WI38 (cell line): ENCODE data around the gene FSTL4.

Experiments used
- H3K4me3 ChIP-seq: 2 replicates; pipeline ENCODE4 v1.5.1; 2011; ENCODE audit warnings: low read depth, mild to moderate bottlenecking, control low read depth, low read length
- CTCF ChIP-seq: IDR thresholded peaks from 2 replicates; pipeline ENCODE4 v1.5.1; 2012; ENCODE audit warnings: low read depth, mild to moderate bottlenecking, control low read depth, low read length

Gene FSTL4

GRCh38 chr5:133328800-133329199, 283.5 kb downstream of the FSTL4 start:
- no peak for TF ChIP-seq CTCF
- no peak overlapping the region for H3K4me3 ChIP-seq

GRCh38 chr5:133327946-133328401, 284.4 kb downstream of the FSTL4 start:
- no peak for TF ChIP-seq CTCF

GRCh38 chr5:133326361-133326760, 286.0 kb downstream of the FSTL4 start:
- no peak for TF ChIP-seq CTCF
- H3K4me3 ChIP-seq: no peak overlapping the region

More at GRCh38 chr5:133327946-133328401, 284.4 kb downstream of the FSTL4 start:
- H3K4me3 ChIP-seq: no peak overlapping the region

- H3K4me3 ChIP-seq: no peak overlapping the region
- TF ChIP-seq CTCF: no peak
Measured at GRCh38 chr5:133325864-133326263, 286.5 kb downstream of the FSTL4 start.

- no peak for TF ChIP-seq CTCF
- H3K4me3 ChIP-seq: no peak overlapping the region
Measured at GRCh38 chr5:133324926-133325325, 287.4 kb downstream of the FSTL4 start.

GRCh38 chr5:133323494-133324457, 288.6 kb downstream of the FSTL4 start:
- TF ChIP-seq CTCF: no peak
- H3K4me3 ChIP-seq: no peak overlapping the region

GRCh38 chr5:133322743-133323142, 289.6 kb downstream of the FSTL4 start:
- TF ChIP-seq CTCF: no peak
- H3K4me3 ChIP-seq: no peak overlapping the region
